GM12872 (cell line): Measurements from ENCODE around the gene KLF17.

Experiments used
- CTCF ChIP-seq: IDR thresholded peaks from 3 replicates; pipeline ENCODE4 v1.5.1; 2011; ENCODE audit warnings: low read depth, mild to moderate bottlenecking, low read length, moderate library complexity; ENCODE audit not compliant: insufficient read depth

KLF17 gene

GRCh38 chr1:44100183-44100868 is 18.3 kb upstream of the KLF17 start:
- no peak for TF ChIP-seq CTCF

GRCh38 chr1:44101328-44101727 is 17.3 kb upstream of the KLF17 start:
- TF ChIP-seq CTCF = no peak

GRCh38 chr1:44103270-44104131 is 15.1 kb upstream of the KLF17 start:
- peak; percentile 29; the same call in 1 of the 3 replicates for TF ChIP-seq CTCF

GRCh38 chr1:44105810-44106209 is 12.8 kb upstream of the KLF17 start:
- TF ChIP-seq CTCF = no peak

GRCh38 chr1:44108241-44108640 is 10.4 kb upstream of the KLF17 start:
- TF ChIP-seq CTCF = no peak

GRCh38 chr1:44108971-44109370 is 9.7 kb upstream of the KLF17 start:
- no peak for TF ChIP-seq CTCF

GRCh38 chr1:44110916-44111315 is 7.7 kb upstream of the KLF17 start:
- TF ChIP-seq CTCF = no peak
